Measurements from ENCODE around the gene SLCO3A1. TPM values are rescaled to one million over a fixed set of nuclear protein-coding genes. Genes with fewer than 3 reads are reported as not detected.

The SLCO3A1 gene
- total and polyA plus RNA-seq, 2 of the 8 experiments (the other 6 are each of a cell fraction or from before 2014, with no cell fraction given), result 15.1 to 20.4 TPM

DNA sequence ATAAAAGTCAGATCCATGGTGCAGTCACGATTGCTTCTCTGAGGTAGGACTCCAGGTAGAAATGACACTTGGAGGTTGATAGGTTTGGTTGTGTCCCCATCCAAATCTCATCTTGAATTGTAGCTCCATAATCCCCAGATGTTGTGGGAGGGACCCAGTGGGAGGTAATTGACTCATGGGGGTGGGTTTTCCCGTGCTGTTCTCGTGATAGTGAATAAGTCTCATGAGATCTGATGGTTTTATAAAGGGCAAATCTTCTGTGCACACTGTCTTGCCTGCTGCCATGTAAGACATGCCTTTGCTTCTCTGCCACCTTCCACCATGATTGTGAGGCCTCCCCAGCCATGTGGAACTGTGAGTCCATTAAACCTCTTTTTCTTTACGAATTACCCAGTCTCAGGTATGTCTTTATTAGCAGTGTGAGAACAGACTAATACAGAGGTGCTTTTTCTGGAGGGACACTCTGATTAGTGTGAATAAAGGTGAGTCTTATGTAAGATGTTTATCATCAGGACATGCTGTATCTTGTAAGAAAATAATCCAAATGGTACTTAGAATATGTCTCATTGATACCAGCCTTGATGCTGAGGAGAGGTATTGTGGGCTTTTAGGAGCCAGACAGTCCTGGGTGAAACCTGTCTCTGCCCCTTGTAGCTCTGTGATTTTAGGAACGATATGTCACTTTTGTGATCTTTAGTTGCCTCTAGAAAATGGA, 43.0 kb downstream of the SLCO3A1 start:
- H3K23me2 ChIP-seq (ENCODE audit: low read depth, low read length), result no peaks in the 10 kb centered on the region
- H3K79me2 ChIP-seq (ENCODE audit: control insufficient read depth in 1 of 2, insufficient read depth in 2 of 2, low read length in 2 of 2), result no peaks in the 10 kb centered on the region
- H4K20me1 ChIP-seq (replicated peaks in 1 of 2; ENCODE audit: control insufficient read depth in 1 of 2, insufficient read depth in 2 of 2, low read length in 2 of 2), result no peaks in the 10 kb centered on the region
- H3K36me3 ChIP-seq (ENCODE audit: control insufficient read depth in 2 of 4, insufficient read depth in 4 of 4, low read length in 3 of 4), result no peaks in the 10 kb centered on the region
- no peak overlapping the region for H4K8ac ChIP-seq (ENCODE audit: extremely low read depth, insufficient read depth, low read length)
- H3K27me3 ChIP-seq (replicated peaks in 1 of 4; ENCODE audit: control insufficient read depth in 3 of 4, extremely low read depth in 1 of 4, insufficient read depth in 3 of 4, low read length in 3 of 4), result no peaks in the 10 kb centered on the region
- H2BK120ac ChIP-seq (replicated peaks; ENCODE audit: low read depth, low read length), result no peak overlapping the region
- H3K14ac ChIP-seq (ENCODE audit: insufficient read length), result no peak overlapping the region
- ChIA-PET CTCF (ENCODE audit: partially characterized antibody) (interaction anchor here (0.9 to 2.0 kb wide), 10 partner anchors 8 to 183 kb away, joined by 3 to 7 read pairs (median 4); partner anchors contain the start of gene SLCO3A1), POLR2A (ENCODE audit: partially characterized antibody) (no interaction called here)
- H3K9ac ChIP-seq (replicated peaks in 1 of 4; ENCODE audit: extremely low read depth in 1 of 4, low read depth in 3 of 4, low read length in 3 of 4), result no peak overlapping the region
- no peak overlapping the region for H3K27ac ChIP-seq (ENCODE audit: low read depth, low read length)
- no peak overlapping the region for H3K4ac ChIP-seq (replicated peaks; ENCODE audit: insufficient read length, low read depth, low read length)
- H2BK5ac ChIP-seq (ENCODE audit: low read depth, low read length), result no peak overlapping the region
- no peak overlapping the region for H2BK15ac ChIP-seq (ENCODE audit: low read length)
- peaks cover 0 to 16% (median 2%) of the 10 kb centered on the region in 4 experiments; a peak in 4 of 7 replicates for H3K4me1 ChIP-seq (replicated peaks in 1 of 4; ENCODE audit: control insufficient read depth in 3 of 4, insufficient read depth in 4 of 4, low read length in 3 of 4)
- DNase-seq (ENCODE audit: low read depth in 1 of 2, low spot score in 2 of 2) (no peak), FAIRE-seq (no peak)
- H3K56ac ChIP-seq (replicated peaks; ENCODE audit: insufficient read length, low read depth, low read length), result no peak overlapping the region
- H2BK20ac ChIP-seq (ENCODE audit: low read length), result no peak overlapping the region
- no peak overlapping the region for H4K5ac ChIP-seq (ENCODE audit: insufficient read length, low read depth, low read length)
- H3K23ac ChIP-seq (ENCODE audit: insufficient read length), result no peak overlapping the region
- H3K4me3 ChIP-seq (ENCODE audit: extremely low read depth in 1 of 4, insufficient read depth in 2 of 4, low read depth in 3 of 4, low read length in 4 of 4), result no peak overlapping the region
- 80% methylated on average over 5 of the region's 5 CpGs; no CpG with 5 or more reads in 1 of the 2 experiments for WGBS, 2 experiments (ENCODE audit: extremely low coverage in 1 of 2, insufficient coverage in 1 of 2, insufficient read length in 1 of 2, insufficient replicate concordance in 2 of 2, low coverage in 1 of 2, low lambda C conversion rate in 2 of 2, missing lambda C conversion rate in 1 of 2)
- no peak overlapping the region for H3K4me2 ChIP-seq (ENCODE audit: insufficient read depth in 1 of 2, low read depth in 2 of 2, low read length in 2 of 2)
- H4K91ac ChIP-seq (replicated peaks; ENCODE audit: insufficient read length, low read length), result no peak overlapping the region
- TF ChIP-seq TEAD4 (IDR thresholded peaks at IDR 0.05; ENCODE audit: low read depth, low read length) (no peak), KDM5A (IDR thresholded peaks at IDR 0.05; ENCODE audit: low read length) (no peak), PHF8 (conservative IDR thresholded peaks at IDR 0.05; ENCODE audit: low read depth, low read length) (no peak), KDM1A (IDR thresholded peaks at IDR 0.05; ENCODE audit: borderline replicate concordance, low read length) (no peak), RNF2 (IDR thresholded peaks at IDR 0.05; ENCODE audit: borderline replicate concordance, low read depth, low read length, missing control alignments, poor library complexity, severe bottlenecking) (no peak), TAF7 (optimal IDR thresholded peaks at IDR 0.05; ENCODE audit: borderline replicate concordance, low read depth, low read length) (no peak), CHD2 (IDR thresholded peaks at IDR 0.05; ENCODE audit: low read length) (no peak)
- no peaks in the 10 kb centered on the region for H3K9me3 ChIP-seq (ENCODE audit: insufficient read depth in 2 of 2, low read depth in 1 of 2, low read length in 1 of 2)
- H3K79me1 ChIP-seq (ENCODE audit: low read depth, low read length), result no peaks in the 10 kb centered on the region; the same call in 1 of the 2 replicates
- H3K18ac ChIP-seq (ENCODE audit: extremely low read depth, low read length), result no peak overlapping the region
- H2AK5ac ChIP-seq (ENCODE audit: low read depth, low read length), result no peak overlapping the region
- no peak overlapping the region for H2BK12ac ChIP-seq (ENCODE audit: low read depth, low read length)
- H2AFZ ChIP-seq (ENCODE audit: low read length), result no peak overlapping the region
